ENCODE data around the gene TPCN2.

The TPCN2 gene

GRCh38 chr11:69165775-69166174, 117.0 kb downstream of the TPCN2 start:
- no peak for DNase-seq (ENCODE audit: low read depth, low spot score)

GRCh38 chr11:69166218-69167115, 117.7 kb downstream of the TPCN2 start:
- no peak for DNase-seq (ENCODE audit: low read depth, low spot score)

- DNase-seq (ENCODE audit: low read depth, low spot score) = no peak
Measured at GRCh38 chr11:69167130-69167915, 118.6 kb downstream of the TPCN2 start.

- DNase-seq (ENCODE audit: low read depth, low spot score) = no peak
Measured at GRCh38 chr11:69167916-69168691, 119.4 kb downstream of the TPCN2 start.

- no peak for DNase-seq (ENCODE audit: low read depth, low spot score)
Measured at GRCh38 chr11:69169479-69169878, 120.7 kb downstream of the TPCN2 start.

GRCh38 chr11:69170704-69171103, 122.0 kb downstream of the TPCN2 start:
- no peak for DNase-seq (ENCODE audit: low read depth, low spot score)

GRCh38 chr11:69171476-69172240, 122.9 kb downstream of the TPCN2 start:
- DNase-seq (ENCODE audit: low read depth, low spot score) = no peak

GRCh38 chr11:69172674-69173073, 123.9 kb downstream of the TPCN2 start:
- no peak for DNase-seq (ENCODE audit: low read depth, low spot score)

GRCh38 chr11:69173331-69173730, 124.6 kb downstream of the TPCN2 start:
- no peak for DNase-seq (ENCODE audit: low read depth, low spot score)

- DNase-seq (ENCODE audit: low read depth, low spot score) = no peak
Measured at GRCh38 chr11:69173925-69174581, 125.3 kb downstream of the TPCN2 start.

GRCh38 chr11:69174841-69175240, 126.1 kb downstream of the TPCN2 start:
- no peak for DNase-seq (ENCODE audit: low read depth, low spot score)

GRCh38 chr11:69178819-69179482, 130.2 kb downstream of the TPCN2 start:
- no peak for DNase-seq (ENCODE audit: low read depth, low spot score)

GRCh38 chr11:69180226-69180625, 131.5 kb downstream of the TPCN2 start:
- no peak for DNase-seq (ENCODE audit: low read depth, low spot score)

GRCh38 chr11:69180726-69181125, 132.0 kb downstream of the TPCN2 start:
- no peak for DNase-seq (ENCODE audit: low read depth, low spot score)

GRCh38 chr11:69183613-69184012, 134.9 kb downstream of the TPCN2 start:
- no peak for DNase-seq (ENCODE audit: low read depth, low spot score)
